GM23338 (cell line): Measurements from ENCODE around the gene PPP2R1B. TPM values are rescaled to one million over a fixed set of nuclear protein-coding genes. Genes with fewer than 3 reads are reported as not detected.

Experiments used
- ATAC-seq: fragments of 200-7000 bp; cut with Tn5 transposase; 3 replicates; pipeline ENCODE4 v1.9.1; 2020
- DNase-seq: peaks from one replicate; pipeline ENCODE4 v3.0.0-alpha.2; 2015; ENCODE audit warnings: low spot score
- H2AFZ ChIP-seq: fragments of 200-600 bp; sonication (generic); 2 replicates; pipeline ENCODE4 v1.8.0; 2016; ENCODE audit warnings: antibody characterized with exemption, mild to moderate bottlenecking, moderate library complexity
- H3F3A ChIP-seq: fragments of 200-600 bp; sonication (generic); replicated peaks from 2 replicates; pipeline ENCODE4 v1.8.0; 2017; ENCODE audit warnings: antibody characterized with exemption, mixed run types, low read depth
- H3K27ac ChIP-seq: fragments of 200-600 bp; sonication (generic); 2 replicates; pipeline ENCODE4 v1.6.1; 2016; ENCODE audit warnings: low read depth
- H3K27me3 ChIP-seq: fragments of 200-600 bp; sonication (generic); 2 replicates; pipeline ENCODE4 v1.8.0; 2016; ENCODE audit warnings: mild to moderate bottlenecking, mixed run types, moderate library complexity; ENCODE audit not compliant: insufficient read depth
- H3K36me3 ChIP-seq: fragments of 200-600 bp; sonication (generic); 2 replicates; pipeline ENCODE4 v1.8.0; 2016; ENCODE audit warnings: mild to moderate bottlenecking; ENCODE audit not compliant: insufficient read depth
- H3K4me1 ChIP-seq: fragments of 200-600 bp; sonication (generic); 2 replicates; pipeline ENCODE4 v1.8.0; 2016; ENCODE audit warnings: mild to moderate bottlenecking, moderate library complexity; ENCODE audit not compliant: insufficient read depth
- H3K4me2 ChIP-seq: fragments of 200-600 bp; sonication (generic); 2 replicates; pipeline ENCODE4 v1.7.1; 2017; ENCODE audit warnings: mixed run types
- H3K4me3 ChIP-seq: fragments of 200-600 bp; sonication (generic); 2 replicates; pipeline ENCODE4 v1.6.1; 2016; ENCODE audit warnings: mixed run types
- H3K79me2 ChIP-seq: fragments of 200-600 bp; sonication (generic); replicated peaks from 2 replicates; pipeline ENCODE4 v1.8.0; 2017; ENCODE audit warnings: mild to moderate bottlenecking; ENCODE audit not compliant: insufficient read depth
- H3K9me2 ChIP-seq: fragments of 200-600 bp; sonication (generic); 2 replicates; pipeline ENCODE4 v1.8.0; 2017; ENCODE audit not compliant: insufficient read depth
- H4K20me1 ChIP-seq: fragments of 200-600 bp; sonication (generic); replicated peaks from 2 replicates; pipeline ENCODE4 v1.8.0; 2017; ENCODE audit warnings: mild to moderate bottlenecking; ENCODE audit not compliant: insufficient read depth
- H3K27ac Mint-ChIP-seq: 2 replicates; pipeline ENCODE4 v1.8.0; 2020; ENCODE audit warnings: inconsistent platforms, mild to moderate bottlenecking, moderate library complexity, mixed read lengths
- H3K27me3 Mint-ChIP-seq: 3 replicates; pipeline ENCODE4 v1.8.0; 2022; ENCODE audit warnings: low read depth, mild to moderate bottlenecking, moderate library complexity, mixed read lengths, inconsistent platforms; ENCODE audit not compliant: insufficient read depth, poor library complexity
- H3K36me3 Mint-ChIP-seq: 3 replicates; pipeline ENCODE4 v1.8.0; 2021; ENCODE audit warnings: low read depth, mild to moderate bottlenecking, inconsistent platforms, moderate library complexity, mixed read lengths
- H3K4me1 Mint-ChIP-seq: 3 replicates; pipeline ENCODE4 v1.8.0; 2020; ENCODE audit warnings: mild to moderate bottlenecking, inconsistent platforms, mixed read lengths
- H3K4me3 Mint-ChIP-seq: 3 replicates; pipeline ENCODE4 v1.8.0; 2021; ENCODE audit warnings: moderate library complexity, mild to moderate bottlenecking, inconsistent platforms, mixed read lengths
- H3K9me3 Mint-ChIP-seq: 3 replicates; pipeline ENCODE4 v1.8.0; 2020; ENCODE audit warnings: moderate library complexity, mild to moderate bottlenecking, inconsistent platforms, mixed read lengths
- CREB1 ChIP-seq: fragments of 250-450 bp; sonication (Bioruptor Pico); IDR thresholded peaks from 2 replicates; pipeline ENCODE4 v1.5.0; 2020; ENCODE audit warnings: low read depth, mild to moderate bottlenecking, moderate library complexity
- EZH2 ChIP-seq: fragments of 200-600 bp; sonication (generic); IDR thresholded peaks from one replicate; pipeline ENCODE4 v1.8.0; 2017; ENCODE audit warnings: antibody characterized with exemption, mild to moderate bottlenecking, low read depth; ENCODE audit not compliant: unreplicated experiment
- EZH2phosphoT487 ChIP-seq: fragments of 200-600 bp; sonication (generic); IDR thresholded peaks from one replicate; pipeline ENCODE4 v1.8.1; 2018; ENCODE audit warnings: antibody characterized with exemption; ENCODE audit not compliant: unreplicated experiment
- JUNB ChIP-seq: IDR thresholded peaks from one replicate; pipeline ENCODE4 v1.6.1; 2016; ENCODE audit warnings: antibody characterized with exemption; ENCODE audit not compliant: unreplicated experiment
- NANOG ChIP-seq: IDR thresholded peaks from 2 replicates; pipeline ENCODE4 v1.6.1; 2016; ENCODE audit warnings: antibody characterized with exemption, borderline replicate concordance
- POLR2AphosphoS5 ChIP-seq: IDR thresholded peaks from 2 replicates; pipeline ENCODE4 v1.6.1; 2016; ENCODE audit warnings: antibody characterized with exemption, low read depth
- STAT1 ChIP-seq: IDR thresholded peaks from one replicate; pipeline ENCODE4 v1.6.1; 2016; ENCODE audit warnings: antibody characterized with exemption; ENCODE audit not compliant: unreplicated experiment
- ZNF114 ChIP-seq: fragments of 250-450 bp; sonication (Bioruptor Pico); IDR thresholded peaks from 2 replicates; pipeline ENCODE4 v1.5.0; 2020; ENCODE audit warnings: mild to moderate bottlenecking, moderate library complexity
- ZNF331 ChIP-seq: fragments of 250-450 bp; sonication (Bioruptor Pico); IDR thresholded peaks from 2 replicates; pipeline ENCODE4 v1.5.0; 2020; ENCODE audit warnings: low read depth, mild to moderate bottlenecking, moderate library complexity
- polyA plus RNA-seq: library from polyadenylated mRNA; unstranded; fragments of >200 nt; fragmentation: Nextera tagmentation; extraction: Ambion mirVana; gene quantifications from 2 replicates; pipeline ENCODE4 v1.2.1, GENCODE V29; 2016
- total RNA-seq: library from RNA; depleted of rRNA; stranded (reverse); fragments of >200 nt; shearing (Covaris generic); gene quantifications from 2 replicates; pipeline ENCODE4 v1.2.3, GENCODE V29; 2014
- TF ChIP-seq, protein P1 (sequence below): IDR thresholded peaks from one replicate; pipeline ENCODE4 v1.6.1; 2018; ENCODE audit warnings: antibody characterized with exemption; ENCODE audit not compliant: unreplicated experiment
- TF ChIP-seq, protein P2 (sequence below): IDR thresholded peaks from 2 replicates; pipeline ENCODE4 v1.6.1; 2016; ENCODE audit warnings: antibody characterized with exemption
- TF ChIP-seq, protein P3 (sequence below), 2 experiments: fragments of 200-600 bp in 1 of 2; sonication (generic) in 1 of 2; conservative IDR thresholded peaks; 2 replicates each; pipeline versions ENCODE4 v1.5.1 to v1.6.1; 2016 to 2017; ENCODE audit warnings: antibody characterized with exemption in 2 of 2, low read depth in 2 of 2, mild to moderate bottlenecking in 2 of 2, moderate library complexity in 1 of 2

PPP2R1B gene
- total and polyA plus RNA-seq, 2 experiments from 2014 or later: 18.5 to 82.0 TPM

DNA sequence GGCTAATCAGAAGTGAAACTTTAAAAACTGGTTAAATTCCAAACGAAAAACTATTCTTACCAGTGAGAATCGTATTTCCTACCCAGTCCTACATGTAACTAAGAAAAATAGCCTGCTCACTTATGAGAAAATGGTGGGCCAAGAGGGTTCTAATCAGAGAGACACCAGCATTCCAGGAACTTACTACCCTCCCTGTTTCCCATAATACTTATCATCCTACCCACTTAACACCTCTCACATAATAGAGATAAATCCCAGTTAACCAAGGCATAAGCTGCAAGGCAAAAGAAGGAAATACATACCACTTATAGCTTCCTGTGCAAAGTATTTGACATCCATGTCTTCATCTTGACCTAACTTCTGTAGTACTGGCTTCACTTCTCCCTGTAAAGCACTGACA, 24.4 kb downstream of the PPP2R1B start:
- Histone ChIP-seq H2AFZ (no peak overlapping the region), H3K27me3 (no peaks in the 10 kb centered on the region), H3F3A (no peaks in the 10 kb centered on the region), H4K20me1 (peaks cover 5% of the 10 kb centered on the region), H3K36me3 (peaks cover 47% of the 10 kb centered on the region), H3K79me2 (peaks cover 6% of the 10 kb centered on the region; the same call in 1 of the 2 replicates), H3K27ac (no peak overlapping the region), H3K9me2 (no peaks in the 10 kb centered on the region), H3K4me1 (peaks cover 5% of the 10 kb centered on the region), H3K4me3 (no peak overlapping the region), H3K4me2 (no peak overlapping the region)
- TF ChIP-seq NANOG (no peak), ZNF114 (CRISPR knock-in tag) (no peak), JUNB (no peak), EZH2 (no peak), ZNF331 (CRISPR knock-in tag) (no peak), POLR2AphosphoS5 (no peak), CREB1 (CRISPR knock-in tag) (no peak), EZH2phosphoT487 (no peak), STAT1 (no peak)
- TF ChIP-seq, protein P1, sequence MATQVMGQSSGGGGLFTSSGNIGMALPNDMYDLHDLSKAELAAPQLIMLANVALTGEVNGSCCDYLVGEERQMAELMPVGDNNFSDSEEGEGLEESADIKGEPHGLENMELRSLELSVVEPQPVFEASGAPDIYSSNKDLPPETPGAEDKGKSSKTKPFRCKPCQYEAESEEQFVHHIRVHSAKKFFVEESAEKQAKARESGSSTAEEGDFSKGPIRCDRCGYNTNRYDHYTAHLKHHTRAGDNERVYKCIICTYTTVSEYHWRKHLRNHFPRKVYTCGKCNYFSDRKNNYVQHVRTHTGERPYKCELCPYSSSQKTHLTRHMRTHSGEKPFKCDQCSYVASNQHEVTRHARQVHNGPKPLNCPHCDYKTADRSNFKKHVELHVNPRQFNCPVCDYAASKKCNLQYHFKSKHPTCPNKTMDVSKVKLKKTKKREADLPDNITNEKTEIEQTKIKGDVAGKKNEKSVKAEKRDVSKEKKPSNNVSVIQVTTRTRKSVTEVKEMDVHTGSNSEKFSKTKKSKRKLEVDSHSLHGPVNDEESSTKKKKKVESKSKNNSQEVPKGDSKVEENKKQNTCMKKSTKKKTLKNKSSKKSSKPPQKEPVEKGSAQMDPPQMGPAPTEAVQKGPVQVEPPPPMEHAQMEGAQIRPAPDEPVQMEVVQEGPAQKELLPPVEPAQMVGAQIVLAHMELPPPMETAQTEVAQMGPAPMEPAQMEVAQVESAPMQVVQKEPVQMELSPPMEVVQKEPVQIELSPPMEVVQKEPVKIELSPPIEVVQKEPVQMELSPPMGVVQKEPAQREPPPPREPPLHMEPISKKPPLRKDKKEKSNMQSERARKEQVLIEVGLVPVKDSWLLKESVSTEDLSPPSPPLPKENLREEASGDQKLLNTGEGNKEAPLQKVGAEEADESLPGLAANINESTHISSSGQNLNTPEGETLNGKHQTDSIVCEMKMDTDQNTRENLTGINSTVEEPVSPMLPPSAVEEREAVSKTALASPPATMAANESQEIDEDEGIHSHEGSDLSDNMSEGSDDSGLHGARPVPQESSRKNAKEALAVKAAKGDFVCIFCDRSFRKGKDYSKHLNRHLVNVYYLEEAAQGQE: no peak
- TF ChIP-seq, protein P2, sequence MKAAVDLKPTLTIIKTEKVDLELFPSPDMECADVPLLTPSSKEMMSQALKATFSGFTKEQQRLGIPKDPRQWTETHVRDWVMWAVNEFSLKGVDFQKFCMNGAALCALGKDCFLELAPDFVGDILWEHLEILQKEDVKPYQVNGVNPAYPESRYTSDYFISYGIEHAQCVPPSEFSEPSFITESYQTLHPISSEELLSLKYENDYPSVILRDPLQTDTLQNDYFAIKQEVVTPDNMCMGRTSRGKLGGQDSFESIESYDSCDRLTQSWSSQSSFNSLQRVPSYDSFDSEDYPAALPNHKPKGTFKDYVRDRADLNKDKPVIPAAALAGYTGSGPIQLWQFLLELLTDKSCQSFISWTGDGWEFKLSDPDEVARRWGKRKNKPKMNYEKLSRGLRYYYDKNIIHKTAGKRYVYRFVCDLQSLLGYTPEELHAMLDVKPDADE: no peak
- TF ChIP-seq, protein P3, sequence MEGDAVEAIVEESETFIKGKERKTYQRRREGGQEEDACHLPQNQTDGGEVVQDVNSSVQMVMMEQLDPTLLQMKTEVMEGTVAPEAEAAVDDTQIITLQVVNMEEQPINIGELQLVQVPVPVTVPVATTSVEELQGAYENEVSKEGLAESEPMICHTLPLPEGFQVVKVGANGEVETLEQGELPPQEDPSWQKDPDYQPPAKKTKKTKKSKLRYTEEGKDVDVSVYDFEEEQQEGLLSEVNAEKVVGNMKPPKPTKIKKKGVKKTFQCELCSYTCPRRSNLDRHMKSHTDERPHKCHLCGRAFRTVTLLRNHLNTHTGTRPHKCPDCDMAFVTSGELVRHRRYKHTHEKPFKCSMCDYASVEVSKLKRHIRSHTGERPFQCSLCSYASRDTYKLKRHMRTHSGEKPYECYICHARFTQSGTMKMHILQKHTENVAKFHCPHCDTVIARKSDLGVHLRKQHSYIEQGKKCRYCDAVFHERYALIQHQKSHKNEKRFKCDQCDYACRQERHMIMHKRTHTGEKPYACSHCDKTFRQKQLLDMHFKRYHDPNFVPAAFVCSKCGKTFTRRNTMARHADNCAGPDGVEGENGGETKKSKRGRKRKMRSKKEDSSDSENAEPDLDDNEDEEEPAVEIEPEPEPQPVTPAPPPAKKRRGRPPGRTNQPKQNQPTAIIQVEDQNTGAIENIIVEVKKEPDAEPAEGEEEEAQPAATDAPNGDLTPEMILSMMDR (conservative IDR thresholded peaks at IDR 0.05; ENCODE audit: low read depth in 2 of 2): no peak
- Mint-ChIP-seq H3K36me3 (peaks cover 59% of the 10 kb centered on the region), H3K27ac (no peak overlapping the region), H3K4me1 (peaks cover 20% of the 10 kb centered on the region; the same call in 2 of the 3 replicates), H3K27me3 (peaks cover 2% of the 10 kb centered on the region), H3K9me3 (no peaks in the 10 kb centered on the region), H3K4me3 (no peak overlapping the region)
- ATAC-seq (no peak), DNase-seq (no peak)
